ENCODE data around the gene CEP295NL. TPM values are rescaled to one million over a fixed set of nuclear protein-coding genes. Genes with fewer than 3 reads are reported as not detected.

The CEP295NL gene
- total and polyA plus RNA-seq, 11 donors = 0.23 to 3.3 (median 0.52) TPM

DNA sequence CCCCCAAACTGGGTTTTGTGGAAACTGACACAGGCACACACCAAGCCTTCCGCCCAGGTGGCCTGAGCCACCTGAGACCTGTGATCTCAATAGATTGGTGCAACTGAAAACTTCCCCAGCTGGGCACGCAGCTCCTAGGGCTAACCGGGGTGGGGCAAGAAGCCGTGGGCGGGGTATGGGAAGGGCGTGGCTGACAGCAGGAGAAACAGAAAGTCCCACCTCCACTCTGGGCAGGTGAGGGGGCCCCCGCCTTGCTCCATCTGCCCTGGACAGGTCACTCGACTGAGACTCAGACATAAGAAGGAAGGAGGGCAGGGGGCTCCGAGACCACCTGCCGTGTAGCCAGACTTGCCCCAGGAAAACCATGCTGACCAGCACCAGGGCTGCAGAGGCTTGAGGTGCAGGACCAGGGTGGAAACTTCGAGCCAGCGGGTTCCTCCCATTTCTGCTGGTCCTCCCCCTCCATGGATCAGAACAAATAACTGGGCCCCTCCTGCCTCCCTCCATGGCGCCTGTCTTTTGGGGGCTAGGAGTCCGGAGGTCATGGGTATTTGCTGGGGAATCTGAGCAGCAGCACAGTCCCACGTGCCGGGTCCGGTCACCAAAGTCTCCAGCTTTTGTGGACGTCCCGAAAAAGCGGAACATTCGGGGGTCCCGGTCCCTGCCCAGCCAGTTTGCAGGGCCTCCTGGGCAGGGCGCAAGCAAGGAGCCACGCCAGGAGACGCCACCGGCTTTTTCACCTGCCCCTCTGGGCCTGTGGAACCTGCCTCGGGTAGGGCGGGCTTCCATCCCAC is 20.9 kb upstream of the CEP295NL start:
- Histone ChIP-seq H3K36me3 (peaks cover 0 to 4% (median 0%) of the 10 kb centered on the region in 9 donors), H3K27me3 (no peaks in the 10 kb centered on the region), H3K27ac (peak overlapping the region; percentile 50 to 99 (median 91)), H3K9me3 (no peaks in the 10 kb centered on the region), H3K4me1 (peaks cover 6 to 62% (median 48%) of the 10 kb centered on the region in 12 donors), H3K4me3 (peak overlapping the region; percentile 69 to 94 (median 77))
- WGBS, 4 donors = 12 to 16% (median 14%) methylated on average over 15 to 28 of the region's 28 CpGs
- intact Hi-C loops (cut with DNase I) = loop anchor here in 9 of 10 donors (2.0 to 10.0 kb wide), 9 partner anchors 25 to 59 kb away; partner anchors contain the start of gene LGALS3BP (in 1 of the 9)
- TF ChIP-seq, protein P1, sequence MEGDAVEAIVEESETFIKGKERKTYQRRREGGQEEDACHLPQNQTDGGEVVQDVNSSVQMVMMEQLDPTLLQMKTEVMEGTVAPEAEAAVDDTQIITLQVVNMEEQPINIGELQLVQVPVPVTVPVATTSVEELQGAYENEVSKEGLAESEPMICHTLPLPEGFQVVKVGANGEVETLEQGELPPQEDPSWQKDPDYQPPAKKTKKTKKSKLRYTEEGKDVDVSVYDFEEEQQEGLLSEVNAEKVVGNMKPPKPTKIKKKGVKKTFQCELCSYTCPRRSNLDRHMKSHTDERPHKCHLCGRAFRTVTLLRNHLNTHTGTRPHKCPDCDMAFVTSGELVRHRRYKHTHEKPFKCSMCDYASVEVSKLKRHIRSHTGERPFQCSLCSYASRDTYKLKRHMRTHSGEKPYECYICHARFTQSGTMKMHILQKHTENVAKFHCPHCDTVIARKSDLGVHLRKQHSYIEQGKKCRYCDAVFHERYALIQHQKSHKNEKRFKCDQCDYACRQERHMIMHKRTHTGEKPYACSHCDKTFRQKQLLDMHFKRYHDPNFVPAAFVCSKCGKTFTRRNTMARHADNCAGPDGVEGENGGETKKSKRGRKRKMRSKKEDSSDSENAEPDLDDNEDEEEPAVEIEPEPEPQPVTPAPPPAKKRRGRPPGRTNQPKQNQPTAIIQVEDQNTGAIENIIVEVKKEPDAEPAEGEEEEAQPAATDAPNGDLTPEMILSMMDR (IDR thresholded peaks at IDR 0.05) = no peak
- no peak for TF ChIP-seq POLR2A (IDR thresholded peaks at IDR 0.05)
- DNase-seq (peak in 4 of 5 donors; percentile 47 to 76 (median 62)), ATAC-seq (peak in 3 of 4 donors; percentile 5 to 21 (median 20))

DNA sequence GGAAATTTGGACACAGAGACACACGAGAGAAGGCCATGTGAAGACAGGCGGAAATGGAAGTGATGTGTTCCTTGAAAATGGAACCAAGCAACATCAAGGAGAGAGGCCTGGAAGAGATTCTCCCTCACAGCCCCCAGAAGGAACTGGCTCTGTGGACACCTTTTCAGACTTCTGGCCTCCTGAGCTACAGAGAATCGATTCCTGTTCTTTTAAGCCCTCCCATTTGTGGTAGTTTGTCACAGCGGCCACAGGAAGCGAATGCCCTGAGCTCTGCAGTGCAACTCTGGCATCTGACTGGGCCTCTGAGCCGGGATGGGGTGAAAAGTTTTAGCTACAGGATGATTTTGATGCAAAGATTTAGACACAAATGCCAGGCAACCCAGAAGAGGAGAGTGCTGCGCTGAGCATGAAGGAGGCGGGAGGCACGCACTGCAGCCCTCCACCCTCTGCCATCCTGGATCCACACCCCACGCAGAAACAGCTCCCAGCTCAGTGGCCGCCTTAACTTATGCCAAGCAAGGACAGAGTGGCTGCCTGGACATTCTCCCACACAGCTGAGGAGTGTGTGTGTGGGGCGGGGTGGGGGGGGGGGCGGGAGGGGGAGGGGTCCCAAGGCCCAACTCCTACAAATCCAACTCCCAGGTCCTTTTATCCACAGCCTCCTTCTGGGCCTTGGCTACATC is 20.0 kb upstream of the CEP295NL start:
- H3K9me3 ChIP-seq = no peaks in the 10 kb centered on the region
- no peaks in the 10 kb centered on the region for H3K27me3 ChIP-seq
- peak overlapping the region in 9 of 12 donors; percentile 14 to 99 (median 88) for H3K27ac ChIP-seq
- 59 to 65% (median 60%) methylated on average over 12 to 13 of the region's 13 CpGs for WGBS, 4 donors
- peaks cover 0 to 4% (median 0%) of the 10 kb centered on the region in 9 donors for H3K36me3 ChIP-seq
- DNase-seq (no peak), ATAC-seq (no peak)
- intact Hi-C loops (cut with DNase I) = loop anchor here in 8 of 10 donors (2.0 to 10.0 kb wide), 7 partner anchors 24 to 58 kb away; partner anchors contain the start of gene LGALS3BP (in 1 of the 8)
- H3K4me3 ChIP-seq = peak overlapping the region in 9 of 12 donors; percentile 69 to 94 (median 77)
- peaks cover 6 to 69% (median 53%) of the 10 kb centered on the region in 12 donors for H3K4me1 ChIP-seq
- TF ChIP-seq, protein P1 (IDR thresholded peaks at IDR 0.05) = no peak
- no peak for TF ChIP-seq POLR2A (IDR thresholded peaks at IDR 0.05)

DNA sequence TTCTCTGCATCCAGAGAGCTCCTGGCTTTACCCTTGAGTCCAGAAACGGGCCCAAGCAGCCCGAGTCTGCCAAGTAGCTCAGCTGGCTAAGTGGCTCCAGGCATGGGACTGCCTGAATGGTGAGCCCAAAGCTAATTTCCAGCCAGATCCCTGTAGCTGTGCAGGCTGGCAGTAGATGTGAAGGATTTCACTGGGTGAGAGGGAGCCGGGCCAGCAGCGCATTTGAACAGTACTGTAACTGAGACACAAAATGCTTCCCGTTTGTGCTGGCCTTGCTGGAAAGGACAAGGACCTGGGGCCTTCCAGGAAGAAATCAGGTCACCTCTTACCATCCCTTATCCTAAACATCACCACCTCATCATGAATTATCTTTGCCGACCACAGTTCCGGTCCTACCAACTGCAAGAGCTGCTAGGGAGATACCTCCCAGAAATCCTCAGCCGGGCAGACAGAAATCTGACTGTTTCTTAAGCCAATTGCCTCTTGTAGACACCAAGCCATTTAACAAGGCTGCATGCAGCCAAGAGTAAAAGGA is 18.5 kb upstream of the CEP295NL start:
- peaks cover 0 to 4% (median 0%) of the 10 kb centered on the region in 9 donors for H3K36me3 ChIP-seq
- peaks cover 7 to 79% (median 59%) of the 10 kb centered on the region in 12 donors for H3K4me1 ChIP-seq
- intact Hi-C loops (cut with DNase I) = loop anchor here in 8 of 10 donors (5.0 to 10.0 kb wide), 6 partner anchors 34 to 57 kb away; partner anchors contain the start of gene LGALS3BP (in 1 of the 8)
- H3K27ac ChIP-seq = peak overlapping the region in 10 of 12 donors; percentile 6 to 99 (median 49)
- H3K27me3 ChIP-seq = no peaks in the 10 kb centered on the region
- ATAC-seq (peak; percentile 43 to 58 (median 54)), DNase-seq (peak in 3 of 5 donors; percentile 37 to 80 (median 65))
- TF ChIP-seq POLR2A (IDR thresholded peaks at IDR 0.05) = no peak
- H3K4me3 ChIP-seq = peak overlapping the region in 2 of 12 donors; percentile 1 to 10
- 24 to 45% (median 35%) methylated on average over 6 to 8 of the region's 8 CpGs for WGBS, 4 donors
- H3K9me3 ChIP-seq = no peaks in the 10 kb centered on the region

DNA sequence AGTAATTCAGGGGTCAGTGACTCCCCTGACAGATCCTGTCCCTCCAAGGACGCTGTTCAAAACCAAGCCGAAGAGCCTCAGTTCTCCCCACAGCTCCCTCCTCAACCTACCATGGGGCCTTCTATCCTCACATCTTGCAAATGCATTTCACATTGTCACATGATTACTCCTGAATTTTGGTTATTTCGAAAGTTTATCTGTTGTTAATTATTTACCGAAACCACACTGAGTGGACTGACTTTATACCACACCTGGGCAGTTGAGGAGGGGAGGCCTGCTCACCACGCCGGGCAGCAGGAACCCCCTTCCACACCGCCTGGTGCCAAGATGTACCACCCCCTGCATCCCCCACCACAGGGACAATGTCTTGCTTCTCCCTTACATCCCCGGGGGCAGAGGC is 17.5 kb upstream of the CEP295NL start:
- no peak for ATAC-seq
- intact Hi-C loops (cut with DNase I) = loop anchor here in 8 of 10 donors (5.0 to 10.0 kb wide), 6 partner anchors 33 to 56 kb away; partner anchors contain the start of gene LGALS3BP (in 1 of the 8)
- DNase-seq = no peak
- H3K9me3 ChIP-seq = no peaks in the 10 kb centered on the region
- H3K27me3 ChIP-seq = no peaks in the 10 kb centered on the region
- H3K27ac ChIP-seq = peak overlapping the region in 5 of 12 donors; percentile 18 to 93 (median 73)
- H3K36me3 ChIP-seq = peaks cover 0 to 4% (median 0%) of the 10 kb centered on the region in 9 donors
- WGBS, 4 donors = 81 to 91% (median 86%) methylated on average over 8 of the region's 8 CpGs
- H3K4me3 ChIP-seq = no peak overlapping the region
- peaks cover 15 to 84% (median 65%) of the 10 kb centered on the region in 12 donors for H3K4me1 ChIP-seq
- TF ChIP-seq POLR2A (IDR thresholded peaks at IDR 0.05) = no peak
- TF ChIP-seq, protein P1 (IDR thresholded peaks at IDR 0.05) = no peak
